Adrenal gland (tissue), 5 donors: Measurements from ENCODE around the gene PRDM1.

Experiments used
- CTCF ChIP-seq, 6 experiments: fragments of 450-650 bp in 4 of 6; fragments of 200-600 bp in 2 of 6; sonication (generic) in 1 of 6; IDR thresholded peaks; 1 replicate in 5 of 6; 2 replicates in 1 of 6; pipeline versions ENCODE4 v1.5.1 to v1.8.0; 2016 to 2021; ENCODE audit warnings: antibody characterized with exemption in 6 of 6, mild to moderate bottlenecking in 2 of 6, moderate library complexity in 1 of 6
- POLR2A ChIP-seq, 2 donors: fragments of 450-650 bp; IDR thresholded peaks; one replicate each; pipeline ENCODE4 v1.6.1; 2017; ENCODE audit warnings: antibody characterized with exemption in 2 of 2, mild to moderate bottlenecking in 2 of 2, moderate library complexity in 1 of 2
- donor health status: DM: no; HTN: no; CAD: no.

- TF ChIP-seq CTCF (IDR thresholded peaks at IDR 0.05) (no peak), POLR2A (IDR thresholded peaks at IDR 0.05) (no peak)
Observed at GRCh38 chr6:106113256-106113959, 27.3 kb downstream of the PRDM1 start.
